Stimulated activated CD4-positive, alpha-beta T cell treated with anti-CD3 and anti-CD28 coated beads, Interleukin-15, amount 100 ng/mL, for 48 hours (primary cell): Measurements from ENCODE around the gene ANKS1B.
"Not testable (repeated sequence)": the region's sequence is repeated elsewhere in the genome, so short reads cannot be mapped to it uniquely, and the experiment has no call there.

Experiments
- DNase-seq, 2 donors: peaks; one replicate each; pipeline ENCODE4 v3.0.0-alpha.2; 2020; ENCODE audit warnings: low read depth in 2 of 2

The ANKS1B gene

DNA sequence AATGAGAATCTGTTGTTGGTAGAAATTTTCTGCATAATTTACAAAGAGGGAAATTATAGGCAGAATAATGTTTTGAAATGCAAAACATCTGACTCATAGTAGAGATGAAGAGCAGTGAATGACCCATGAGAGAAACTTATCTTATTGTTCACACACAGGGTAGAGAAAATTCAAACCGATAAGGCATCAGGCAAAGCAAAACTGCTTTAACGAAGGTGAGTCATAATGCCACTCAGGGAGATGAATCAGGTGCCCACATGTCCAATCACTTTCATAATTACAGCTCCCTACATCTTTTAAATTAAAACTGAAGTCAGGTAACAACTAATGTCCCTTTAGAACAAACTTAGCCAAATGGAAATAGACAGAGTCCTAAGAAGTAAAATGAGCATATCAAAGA, 602.7 kb downstream of the ANKS1B start:
- DNase-seq: no peak

DNA sequence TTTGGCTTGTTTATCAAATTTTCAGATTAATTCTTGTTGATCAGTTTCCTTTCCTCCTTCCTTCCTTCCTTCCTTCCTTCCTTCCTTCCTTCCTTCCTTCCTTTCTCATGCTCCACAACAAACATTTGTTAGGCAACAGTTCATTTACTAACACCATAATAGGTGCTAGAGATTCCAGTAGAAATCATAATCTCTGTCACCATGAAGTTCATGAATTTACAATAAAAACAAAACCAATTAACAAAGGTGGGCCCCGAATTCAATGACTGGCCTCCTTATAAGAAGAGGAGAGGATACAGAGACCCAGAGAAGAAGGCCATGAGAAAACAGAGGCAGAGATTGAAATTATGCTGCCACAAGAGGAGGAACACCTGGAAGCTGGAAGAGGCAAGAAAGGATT, 604.0 kb downstream of the ANKS1B start:
- no peak for DNase-seq

DNA sequence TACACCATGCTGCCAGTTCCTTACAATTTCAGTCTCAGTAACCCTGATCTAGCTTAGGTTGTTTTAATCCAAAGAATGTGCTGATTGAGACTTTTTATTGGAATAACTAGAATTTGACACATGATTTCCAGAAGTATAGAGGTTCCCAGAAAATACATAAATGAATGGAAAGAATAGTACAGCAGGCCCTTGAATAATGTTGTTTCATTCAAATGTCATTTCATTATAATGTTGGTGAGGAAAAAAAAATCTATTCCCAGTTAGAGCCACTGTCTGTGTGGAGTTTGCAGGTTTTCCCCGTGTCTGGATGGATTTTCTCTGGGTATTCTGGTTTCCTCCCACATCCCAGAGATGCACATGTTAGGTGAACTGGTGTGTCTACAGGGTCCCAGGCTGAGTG, 610.7 kb downstream of the ANKS1B start:
- DNase-seq: no peak

DNA sequence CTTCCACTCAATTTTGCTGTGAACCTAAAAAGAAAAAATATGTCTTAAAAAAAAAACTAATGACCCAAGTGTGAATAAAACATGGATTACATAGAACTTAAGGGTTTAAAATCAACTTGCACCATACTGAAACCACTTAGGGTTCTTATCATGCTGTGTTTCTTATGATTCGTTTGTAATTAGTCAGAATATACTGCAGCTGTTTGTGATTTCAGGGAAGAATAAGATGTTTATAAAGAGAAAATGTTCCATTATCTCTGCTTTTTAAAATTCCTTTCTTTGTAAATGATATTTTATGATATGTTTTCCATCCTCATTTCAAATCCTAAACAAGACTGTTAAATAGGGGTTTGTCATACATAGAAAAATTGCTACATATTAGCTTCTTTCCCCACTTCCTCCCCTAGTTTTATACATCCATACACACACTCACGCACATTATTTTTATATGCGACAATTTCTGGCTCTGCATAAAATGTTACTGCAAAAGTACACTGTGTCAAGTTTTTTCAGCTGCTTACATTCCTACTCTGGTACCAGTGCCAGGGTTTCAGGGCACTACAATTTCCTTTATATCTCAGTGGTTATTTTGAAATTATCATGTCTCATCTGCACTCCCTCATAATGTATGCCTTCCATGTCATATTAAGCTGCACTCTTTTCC, 612.3 kb downstream of the ANKS1B start:
- no peak for DNase-seq

DNA sequence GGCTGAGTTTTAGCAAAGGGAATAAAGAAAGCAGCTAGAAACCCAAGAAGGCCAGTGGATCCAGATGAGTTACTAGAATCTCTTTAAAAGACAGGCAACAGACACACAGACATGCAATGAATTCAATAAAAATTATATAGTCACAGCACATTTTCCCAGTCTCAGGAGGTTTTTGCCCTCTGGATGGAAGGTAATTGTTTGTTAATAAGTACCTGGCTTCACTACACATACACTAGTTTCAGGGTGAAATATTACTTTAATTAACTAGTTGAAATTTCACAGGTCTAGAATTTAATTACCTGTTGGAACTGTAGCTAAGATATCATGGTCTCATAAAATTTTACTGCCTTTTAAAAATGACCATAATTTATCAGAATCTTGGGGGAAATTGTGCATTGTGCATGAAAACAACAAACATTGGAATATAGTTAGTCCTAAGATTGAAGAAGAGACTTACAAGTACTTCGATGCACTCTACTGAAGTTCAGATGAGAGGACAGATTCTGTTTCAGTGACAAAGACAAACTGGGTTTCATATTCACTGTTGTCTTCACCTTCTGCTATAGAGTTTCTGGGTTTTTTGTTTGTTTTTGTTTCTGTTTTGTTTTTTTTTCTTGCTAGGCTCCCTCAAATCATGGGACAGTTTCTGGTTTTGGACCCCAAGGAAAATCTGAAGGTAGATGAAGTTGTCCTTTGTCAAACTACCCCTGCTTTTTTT, 614.2 kb downstream of the ANKS1B start:
- DNase-seq: no peak

DNA sequence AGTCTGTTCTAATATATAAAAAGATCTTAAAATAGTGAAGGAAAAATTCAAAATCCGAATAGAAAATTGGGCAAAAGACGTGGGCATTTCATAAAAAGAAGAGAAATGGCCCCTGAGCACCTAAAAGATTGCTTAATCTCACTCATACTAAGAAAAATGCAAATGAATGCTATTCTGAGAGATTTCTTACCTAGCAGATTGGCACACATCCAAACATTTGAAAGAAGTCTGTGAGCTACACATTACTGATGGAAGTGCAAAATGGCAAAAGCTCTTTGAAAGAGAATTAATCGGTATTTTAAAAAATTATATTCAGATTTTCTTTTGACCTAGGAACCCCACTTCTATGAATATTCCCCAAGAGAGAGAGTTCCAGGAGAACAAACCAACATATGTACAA, 617.6 kb downstream of the ANKS1B start:
- DNase-seq: no peak

DNA sequence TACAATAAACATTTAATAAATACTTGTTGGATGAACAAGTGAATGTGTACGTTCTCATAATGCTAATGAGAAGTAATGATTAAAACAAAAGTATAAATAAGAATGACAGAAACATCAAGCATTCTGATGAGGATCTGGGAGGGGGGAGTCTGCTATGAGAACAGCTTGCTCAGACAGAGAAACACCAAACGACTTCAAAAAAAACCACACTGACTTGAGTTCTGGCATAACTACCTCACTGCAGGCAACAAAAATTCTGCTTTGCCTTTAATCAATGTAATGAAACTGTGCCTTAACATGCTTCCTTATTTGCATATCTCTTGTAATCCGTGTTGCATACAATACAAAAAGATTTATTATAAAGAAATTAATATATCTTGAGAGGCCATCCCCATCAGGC, 632.5 kb downstream of the ANKS1B start:
- DNase-seq: no peak

DNA sequence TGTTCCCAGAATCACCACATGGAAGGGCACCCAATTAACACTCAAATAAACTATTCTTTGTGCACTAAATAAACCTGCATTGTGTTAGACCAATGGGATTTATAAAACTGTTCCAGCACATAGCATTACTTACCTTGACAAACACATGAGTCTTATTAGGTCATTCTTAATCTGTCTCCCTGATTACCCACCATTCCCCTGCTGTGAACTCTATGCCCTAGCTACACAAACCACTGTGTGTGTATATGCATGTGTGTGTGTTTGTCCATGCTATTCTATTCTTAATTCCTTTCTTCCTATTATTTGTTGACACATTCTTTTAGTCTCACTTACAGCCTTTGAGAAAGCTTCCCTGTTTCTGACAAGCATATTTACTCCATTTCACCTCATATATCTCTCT, 640.8 kb downstream of the ANKS1B start:
- no peak for DNase-seq

DNA sequence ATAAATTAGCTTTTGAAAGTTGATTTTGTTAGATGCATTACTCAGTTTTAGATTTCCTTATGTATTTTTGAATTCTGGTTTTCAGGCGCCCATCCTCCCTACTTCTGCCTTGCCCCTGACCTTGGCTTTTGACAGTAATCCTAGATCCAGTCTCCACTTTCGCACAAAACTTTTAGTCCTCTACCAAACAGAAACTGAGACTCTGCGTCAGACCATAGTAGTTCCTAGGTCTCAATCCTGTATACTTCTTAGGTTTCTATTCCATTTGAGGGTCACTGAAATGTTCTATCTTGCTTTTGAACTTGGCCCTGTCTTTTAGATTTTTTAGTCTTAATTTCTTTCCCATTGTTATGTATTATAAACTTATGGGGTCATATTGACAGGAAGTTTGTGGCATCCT, 645.1 kb downstream of the ANKS1B start:
- DNase-seq: no peak

DNA sequence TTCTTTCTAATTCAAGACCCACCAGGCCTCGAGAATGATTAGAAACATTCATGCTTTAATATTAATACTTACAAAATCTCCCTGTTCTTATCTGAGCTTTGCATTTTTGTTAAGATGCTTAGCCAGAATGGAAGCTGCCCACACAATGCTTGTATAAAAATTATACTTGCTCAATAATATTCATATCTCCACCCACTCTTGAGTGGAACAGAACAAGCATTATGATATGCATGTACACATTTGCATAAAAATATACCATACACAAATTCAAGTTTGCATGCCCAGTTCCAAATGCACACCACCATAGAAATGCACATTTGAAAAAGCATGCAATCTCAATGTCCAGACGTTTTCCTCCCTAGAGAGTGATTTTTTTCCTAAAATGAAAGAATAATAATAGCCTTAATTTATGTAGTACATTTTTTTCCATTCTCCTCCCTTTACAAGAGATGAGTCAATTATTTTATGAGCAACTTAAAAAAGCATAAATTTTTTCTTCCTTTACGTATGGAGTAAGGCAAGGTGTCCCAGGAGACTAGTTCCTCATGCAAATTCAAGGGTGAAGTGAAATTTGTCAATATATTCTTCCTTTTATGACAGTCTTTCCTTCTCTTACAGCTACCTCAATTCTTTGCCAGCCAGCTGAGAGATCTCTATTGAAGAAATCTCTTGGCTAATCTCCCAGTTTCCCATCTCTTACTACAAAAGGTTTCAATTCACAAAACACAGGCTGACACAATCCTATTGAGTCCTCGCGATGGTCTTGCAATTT, 650.3 kb downstream of the ANKS1B start:
- DNase-seq: no peak

DNA sequence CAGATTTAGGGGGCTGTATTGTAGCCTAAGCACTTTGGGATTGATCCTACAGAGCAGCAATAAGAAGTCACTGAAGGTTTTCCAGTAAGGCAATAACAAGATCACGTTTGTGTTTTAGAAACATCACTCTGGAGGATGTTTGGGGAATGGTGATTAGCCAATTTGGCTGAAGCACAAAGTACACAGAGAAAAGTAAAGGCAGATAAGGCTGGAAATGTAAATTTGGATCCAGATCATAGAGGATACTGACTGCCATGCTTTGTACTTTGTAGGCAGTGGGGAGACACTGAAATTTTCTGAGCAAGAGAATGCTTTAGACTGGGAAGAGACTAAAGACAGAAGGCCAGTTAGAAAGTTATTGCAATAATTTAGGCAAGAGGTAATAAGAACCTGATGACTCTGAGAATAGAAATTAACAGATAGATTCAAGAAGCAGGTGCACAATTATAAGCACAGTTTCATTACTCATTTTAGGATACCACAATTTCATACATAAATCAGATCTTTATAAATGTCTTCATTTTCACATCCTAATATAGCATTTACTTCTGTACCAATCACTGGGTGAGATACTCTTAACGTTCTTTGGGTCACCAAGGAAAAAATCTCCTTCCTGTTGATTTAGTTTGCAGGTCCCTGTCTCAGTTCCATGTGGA, 651.7 kb downstream of the ANKS1B start:
- DNase-seq: no peak

DNA sequence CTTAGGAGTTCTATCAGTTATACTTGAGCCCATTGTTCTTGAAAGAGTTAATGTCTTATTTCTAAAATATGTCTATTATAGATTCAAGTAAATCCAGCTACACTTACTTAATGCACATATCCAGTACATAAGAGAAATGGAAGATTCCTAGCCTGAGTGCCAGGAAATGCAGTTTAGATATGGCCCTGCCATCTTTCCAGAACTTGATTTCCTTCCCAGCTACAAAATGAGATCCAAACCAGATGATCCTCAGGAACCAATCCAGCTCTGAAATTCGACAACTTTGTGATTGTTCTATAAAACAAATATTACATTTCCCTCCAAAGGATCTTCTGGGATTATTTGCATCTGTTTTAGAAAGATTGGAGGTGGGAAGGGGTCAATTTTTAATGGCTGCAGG, 654.5 kb downstream of the ANKS1B start:
- DNase-seq: no peak

DNA sequence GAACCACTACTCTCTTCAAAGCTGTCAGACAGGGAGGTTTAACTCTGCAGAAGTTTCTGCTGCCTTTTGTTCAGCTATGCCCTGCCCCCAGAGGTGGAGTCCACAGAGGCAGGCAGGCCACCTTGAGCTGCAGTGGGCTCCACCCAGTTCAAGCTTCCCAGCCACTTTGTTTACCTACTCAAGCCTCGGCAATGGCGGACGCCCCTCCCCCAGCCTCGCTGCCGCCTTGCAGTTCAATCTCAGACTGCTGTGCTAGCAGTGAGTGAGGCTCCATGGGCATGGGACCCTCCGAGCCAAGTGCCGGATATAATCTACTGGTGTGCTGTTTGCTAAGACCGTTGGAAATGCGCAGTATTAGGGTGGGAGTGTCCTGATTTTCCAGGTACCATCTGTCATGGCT, 663.5 kb downstream of the ANKS1B start:
- not testable (repeated sequence) for DNase-seq

DNA sequence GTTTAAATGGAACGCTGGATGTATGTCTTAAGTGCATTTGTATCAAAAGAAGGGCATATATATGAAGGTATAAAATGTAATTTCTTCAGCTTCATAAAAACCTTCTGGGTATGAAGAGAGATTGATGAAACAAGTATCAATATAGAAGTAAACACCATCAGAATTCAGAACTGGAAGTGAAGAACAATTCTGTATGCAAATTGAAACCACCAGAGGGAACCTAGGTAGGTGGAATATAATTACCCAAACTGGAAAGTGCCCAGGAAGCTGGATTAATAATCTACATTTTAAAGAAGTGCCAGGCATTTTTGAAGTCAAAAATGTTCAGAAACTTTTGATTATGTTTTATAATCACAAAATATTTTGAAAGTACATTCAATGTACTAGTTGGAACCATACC, 673.4 kb downstream of the ANKS1B start:
- no peak for DNase-seq

DNA sequence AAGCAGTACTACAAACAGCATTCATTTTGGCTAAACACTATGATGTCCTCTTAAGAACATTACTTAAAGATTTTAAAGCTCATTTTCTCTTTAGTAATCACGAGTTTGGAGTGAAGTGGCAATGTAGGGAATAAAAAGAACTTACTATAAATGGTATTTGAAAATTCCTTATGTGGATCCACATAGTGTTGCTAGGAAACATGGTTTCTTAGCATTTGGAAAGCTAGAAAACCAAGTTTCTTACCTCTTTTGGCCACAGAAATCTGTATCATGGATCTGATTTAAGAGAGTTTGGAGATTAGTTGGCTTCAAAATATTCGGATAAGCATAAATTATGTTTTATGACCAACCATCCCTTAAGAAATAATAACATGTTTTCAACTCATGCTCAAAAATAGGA, 674.9 kb downstream of the ANKS1B start:
- DNase-seq: no peak

DNA sequence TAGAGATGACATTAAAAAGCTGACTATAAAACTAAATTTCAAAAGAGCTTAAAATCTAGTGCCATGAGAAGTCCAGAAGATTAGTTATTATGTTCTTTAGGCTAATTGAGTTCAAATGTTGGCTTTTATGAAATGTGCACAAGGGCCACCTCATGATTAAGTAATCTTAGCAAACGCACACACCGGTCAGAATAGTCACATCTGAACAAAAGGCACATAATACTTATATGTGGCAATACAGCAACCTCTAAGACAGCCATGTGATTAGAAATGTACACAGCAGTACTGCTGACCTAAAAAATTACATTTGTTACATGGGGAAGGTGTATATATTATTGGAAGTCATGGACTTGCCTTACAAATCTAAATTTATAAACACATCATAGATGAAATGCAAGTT, 681.9 kb downstream of the ANKS1B start:
- DNase-seq: no peak

DNA sequence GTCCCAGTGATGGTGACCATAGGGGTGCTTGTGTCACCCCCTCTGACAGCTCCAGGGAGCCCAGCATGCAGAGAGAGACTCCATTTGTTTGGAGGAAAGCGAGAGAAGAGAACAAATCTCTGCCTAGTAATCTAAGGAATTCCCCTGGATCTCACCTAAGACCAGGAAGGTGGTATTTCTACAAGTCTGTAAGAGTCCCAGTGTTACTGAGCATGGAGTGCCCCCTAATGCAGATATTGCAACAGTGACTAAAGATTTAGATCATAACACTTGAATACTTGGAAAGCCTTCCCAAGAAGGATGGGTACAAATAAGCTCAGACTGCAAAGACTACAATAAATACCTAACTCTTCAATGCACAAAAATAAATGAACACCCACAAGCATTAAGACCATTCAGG, 697.6 kb downstream of the ANKS1B start:
- no peak for DNase-seq

DNA sequence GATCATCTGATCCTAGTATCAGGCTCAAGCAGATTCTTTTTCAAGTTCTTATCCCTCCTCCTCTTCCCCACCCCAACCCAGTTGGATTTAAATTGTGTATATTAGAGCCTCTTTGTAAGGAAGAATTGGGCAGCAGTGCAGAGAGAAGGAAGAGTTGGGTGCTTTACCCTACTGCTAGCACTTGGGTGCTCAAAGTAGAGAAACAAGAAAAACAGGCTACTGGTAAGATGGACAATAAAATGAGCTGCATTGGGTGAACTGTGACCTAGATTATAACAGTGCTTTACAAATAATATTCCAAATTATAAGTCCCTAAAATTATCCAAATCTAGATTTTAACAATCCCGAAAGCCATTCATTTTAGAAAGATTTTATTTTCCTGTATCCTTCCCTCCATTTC, 700.6 kb downstream of the ANKS1B start:
- DNase-seq: no peak

DNA sequence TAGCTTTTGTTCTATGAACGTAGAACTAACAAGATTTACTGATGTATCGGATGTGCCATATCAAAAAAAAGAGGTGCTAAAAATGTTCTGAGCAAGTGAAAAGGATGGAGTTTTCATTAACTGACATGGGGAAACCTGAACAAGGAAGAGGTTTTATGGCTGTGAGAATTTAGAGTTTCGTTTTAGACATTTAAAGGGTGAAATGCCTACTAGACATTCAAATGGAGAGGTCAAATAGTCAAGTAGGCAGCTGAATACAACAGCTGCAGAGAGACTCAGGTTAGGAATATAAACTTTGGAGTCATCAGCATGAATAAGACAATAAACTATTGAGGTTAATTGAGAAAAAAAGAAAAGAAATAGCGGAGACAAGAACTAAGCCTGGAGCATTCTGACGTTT, 702.1 kb downstream of the ANKS1B start:
- DNase-seq: no peak

DNA sequence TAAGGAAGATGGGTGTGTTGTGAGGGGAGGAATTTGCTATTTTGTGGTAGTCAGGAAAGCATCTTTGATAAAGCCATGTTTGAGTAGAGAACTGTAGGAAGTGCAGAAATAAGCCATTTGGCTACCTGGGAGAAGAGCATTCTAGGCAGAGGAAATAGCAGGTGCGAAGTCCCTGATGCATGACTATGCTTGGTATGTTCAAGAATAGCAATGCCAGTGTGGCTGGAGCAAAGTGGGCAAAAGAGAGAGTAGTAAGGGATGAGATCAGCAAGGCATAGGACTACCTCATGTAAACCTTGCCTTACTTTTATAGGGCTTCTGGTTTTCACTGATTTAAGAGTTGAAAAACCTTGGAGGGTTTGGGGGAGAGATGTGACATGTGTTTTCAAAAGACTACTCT, 702.6 kb downstream of the ANKS1B start:
- no peak for DNase-seq

DNA sequence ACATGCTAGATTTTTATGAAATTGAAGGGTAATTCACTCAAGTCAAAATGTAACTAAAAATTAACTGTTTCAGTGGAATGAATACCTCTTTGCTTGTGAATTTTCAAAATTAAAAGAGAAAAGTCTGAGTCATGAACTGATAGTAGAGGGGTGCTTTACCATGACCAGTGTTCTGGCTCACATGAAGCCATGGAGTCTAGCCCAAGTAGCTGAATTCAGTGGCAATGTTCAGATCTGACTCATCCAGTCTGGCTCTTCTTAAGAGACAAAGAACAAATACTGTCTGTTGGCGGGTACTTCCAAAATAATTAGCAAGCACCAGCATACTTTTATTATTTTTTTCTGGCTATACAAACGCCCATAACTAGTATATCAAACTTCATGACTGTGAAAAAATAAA, 703.5 kb downstream of the ANKS1B start:
- DNase-seq: no peak

DNA sequence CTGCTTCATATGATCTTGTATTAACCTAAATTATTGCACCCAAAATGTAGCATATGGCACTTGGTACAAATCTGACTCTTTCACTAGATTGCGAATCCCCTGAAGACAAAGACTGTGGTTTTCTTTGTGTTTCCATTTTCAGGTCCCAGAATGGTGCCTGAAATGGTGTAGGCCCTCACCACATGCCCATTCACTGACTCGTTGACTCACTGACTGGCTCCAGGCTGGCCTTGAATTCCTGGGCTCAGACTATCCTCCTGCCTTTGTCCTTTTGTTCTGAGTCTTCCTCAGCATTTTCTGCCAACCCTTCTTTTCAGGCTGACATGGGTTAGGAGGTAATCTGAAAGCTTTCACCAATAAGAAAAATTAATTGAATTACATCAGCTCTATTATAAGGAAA, 705.8 kb downstream of the ANKS1B start:
- no peak for DNase-seq
